HFFc6 (cell line): ENCODE measurements around the gene TRAPPC8. TPM values are rescaled to one million over a fixed set of nuclear protein-coding genes. Genes with fewer than 3 reads are reported as not detected.
"Not testable (repeated sequence)": the region's sequence is repeated elsewhere in the genome, so short reads cannot be mapped to it uniquely, and the experiment has no call there.

Source experiments
- DNase-seq: peaks from one replicate; pipeline ENCODE4 v3.0.0-alpha.2; 2018
- H3K27ac Mint-ChIP-seq: 2 replicates; pipeline ENCODE4 v1.8.0; 2020; ENCODE audit warnings: mild to moderate bottlenecking, mixed read lengths
- H3K27me3 Mint-ChIP-seq: 2 replicates; pipeline ENCODE4 v1.8.0; 2021; ENCODE audit warnings: mild to moderate bottlenecking, moderate library complexity, mixed read lengths; ENCODE audit not compliant: insufficient read depth
- H3K36me3 Mint-ChIP-seq: 2 replicates; pipeline ENCODE4 v1.8.0; 2021; ENCODE audit warnings: low read depth, mixed read lengths
- H3K4me1 Mint-ChIP-seq: 2 replicates; pipeline ENCODE4 v1.8.0; 2020; ENCODE audit warnings: low read depth, mixed read lengths
- H3K4me3 Mint-ChIP-seq: 2 replicates; pipeline ENCODE4 v1.8.0; 2020; ENCODE audit warnings: mild to moderate bottlenecking, moderate library complexity, mixed read lengths
- H3K9me3 Mint-ChIP-seq: 2 replicates; pipeline ENCODE4 v1.8.0; 2020; ENCODE audit warnings: mild to moderate bottlenecking, mixed read lengths
- CTCF ChIP-seq: fragments of 200-600 bp; sonication (generic); IDR thresholded peaks from 2 replicates; pipeline ENCODE4 v1.5.0; 2021; ENCODE audit warnings: antibody characterized with exemption, mild to moderate bottlenecking
- total RNA-seq, 6 experiments: library from RNA; stranded (reverse); fragmentation: NEBNext Ultra II Directional; extraction: Animal tissue kit (Norgen Biotek cat#: 25700); gene quantifications; 2 replicates in 1 of 6; 3 replicates in 5 of 6; pipeline ENCODE4 v1.2.3, GENCODE V29; 2021

The TRAPPC8 gene
- total RNA-seq, 6 experiments from 2014 or later, result 26.0 to 31.4 (median 29.1) TPM

- Mint-ChIP-seq H3K36me3 (no peaks in the 10 kb centered on the region; the same call in 1 of the 2 replicates), H3K9me3 (no peaks in the 10 kb centered on the region), H3K27me3 (no peaks in the 10 kb centered on the region), H3K4me3 (no peak overlapping the region), H3K27ac (no peak overlapping the region), H3K4me1 (no peaks in the 10 kb centered on the region)
- no peak for TF ChIP-seq CTCF
- no peak for DNase-seq
These were observed 22.7 kb downstream of the TRAPPC8 start for GRCh38 chr18:31920277-31920676.

- H3K27me3 Mint-ChIP-seq, result not testable (repeated sequence)
These were observed 23.6 kb downstream of the TRAPPC8 start for GRCh38 chr18:31919366-31919765.

GRCh38 chr18:31918733-31919132 lies 24.2 kb downstream of the TRAPPC8 start:
- Mint-ChIP-seq H3K4me3 (no peak overlapping the region), H3K27ac (no peak overlapping the region), H3K4me1 (no peaks in the 10 kb centered on the region), H3K36me3 (peaks cover 4% of the 10 kb centered on the region; the same call in 1 of the 2 replicates), H3K9me3 (no peaks in the 10 kb centered on the region), H3K27me3 (no peaks in the 10 kb centered on the region; the same call in 1 of the 2 replicates)
- no peak for TF ChIP-seq CTCF
- DNase-seq, result no peak

More at GRCh38 chr18:31919366-31919765, 23.6 kb downstream of the TRAPPC8 start:
- not testable (repeated sequence) for H3K4me3 Mint-ChIP-seq, H3K9me3 Mint-ChIP-seq, DNase-seq, H3K27ac Mint-ChIP-seq, H3K36me3 Mint-ChIP-seq, H3K4me1 Mint-ChIP-seq

- no peak overlapping the region for H3K4me3 Mint-ChIP-seq
- H3K36me3 Mint-ChIP-seq, result peaks cover 9% of the 10 kb centered on the region
- no peak for TF ChIP-seq CTCF
- H3K9me3 Mint-ChIP-seq, result no peaks in the 10 kb centered on the region
- H3K4me1 Mint-ChIP-seq, result no peaks in the 10 kb centered on the region
- H3K27me3 Mint-ChIP-seq, result no peaks in the 10 kb centered on the region
- DNase-seq, result no peak
- H3K27ac Mint-ChIP-seq, result no peak overlapping the region
These were observed 41.9 kb downstream of the TRAPPC8 start for GRCh38 chr18:31901063-31901462.

GRCh38 chr18:31899771-31900170 lies 43.2 kb downstream of the TRAPPC8 start:
- H3K27ac Mint-ChIP-seq, H3K27me3 Mint-ChIP-seq, DNase-seq, H3K9me3 Mint-ChIP-seq, H3K4me1 Mint-ChIP-seq, H3K4me3 Mint-ChIP-seq: not testable (repeated sequence)
- peaks cover 14% of the 10 kb centered on the region for H3K36me3 Mint-ChIP-seq

- Mint-ChIP-seq H3K27ac (no peak overlapping the region), H3K9me3 (no peaks in the 10 kb centered on the region), H3K36me3 (peaks cover 24% of the 10 kb centered on the region), H3K4me3 (no peak overlapping the region), H3K4me1 (peaks cover 5% of the 10 kb centered on the region; the same call in 1 of the 2 replicates), H3K27me3 (no peaks in the 10 kb centered on the region)
- TF ChIP-seq CTCF, result no peak
- DNase-seq, result no peak
These were observed 50.0 kb downstream of the TRAPPC8 start for GRCh38 chr18:31892936-31893335.

DNA sequence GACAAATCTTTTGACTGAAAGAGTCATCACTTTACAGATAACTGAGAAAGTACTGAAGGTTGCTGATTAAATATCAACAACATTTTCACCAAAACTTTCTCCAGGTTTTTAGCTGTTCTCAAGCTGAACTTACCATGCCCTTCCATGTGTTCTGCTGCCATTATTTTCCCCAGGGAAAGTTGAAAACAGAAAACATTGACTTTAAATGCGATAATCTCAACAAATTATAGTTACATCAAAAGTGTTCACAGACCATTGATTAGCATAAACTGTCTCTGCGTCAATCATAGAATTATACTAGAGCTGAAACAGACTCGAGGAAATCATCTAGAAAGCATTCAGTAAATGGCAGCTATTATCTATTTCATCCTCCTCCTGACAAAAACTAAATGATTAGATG lies 51.4 kb downstream of the TRAPPC8 start:
- Mint-ChIP-seq H3K27ac (no peak overlapping the region), H3K4me1 (peaks cover 5% of the 10 kb centered on the region; the same call in 1 of the 2 replicates), H3K4me3 (no peak overlapping the region), H3K36me3 (peaks cover 31% of the 10 kb centered on the region), H3K27me3 (no peaks in the 10 kb centered on the region), H3K9me3 (no peaks in the 10 kb centered on the region)
- no peak for DNase-seq
- TF ChIP-seq CTCF, result no peak
